ENCODE results near the gene CYP8B1.

Gene CYP8B1

GRCh38 chr3:42875325-42876151 lies at the start of gene CYP8B1:
Gene CYP8B1 (minus strand): TSS chr3:42875879. CDS start chr3:42875816, 63 bp downstream.
- no peak for DNase-seq

GRCh38 chr3:42923606-42924005 lies 47.9 kb upstream of the CYP8B1 start:
- DNase-seq: no peak

- DNase-seq: no peak
Observed at GRCh38 chr3:42914771-42915515, 39.3 kb upstream of the CYP8B1 start.

- no peak for DNase-seq
Observed at GRCh38 chr3:42911551-42911950, 35.9 kb upstream of the CYP8B1 start.

GRCh38 chr3:42908675-42909074 lies 33.0 kb upstream of the CYP8B1 start:
- no peak for DNase-seq

- DNase-seq: no peak
Observed at GRCh38 chr3:42906848-42907183, 31.1 kb upstream of the CYP8B1 start.

- no peak for DNase-seq
Observed at GRCh38 chr3:42906070-42906847, 30.6 kb upstream of the CYP8B1 start, which contains the start of gene ZNF662. Gene ZNF662 (plus strand): TSS chr3:42906142. CDS start chr3:42908115, 1,973 bp downstream.

- no peak for DNase-seq
Observed at GRCh38 chr3:42905740-42906069, 30.0 kb upstream of the CYP8B1 start.

GRCh38 chr3:42904076-42904475 lies 28.4 kb upstream of the CYP8B1 start:
- DNase-seq: no peak

- no peak for DNase-seq
Observed at GRCh38 chr3:42902257-42902656, 26.6 kb upstream of the CYP8B1 start.

GRCh38 chr3:42901073-42901415 lies 25.4 kb upstream of the CYP8B1 start:
- DNase-seq: no peak

GRCh38 chr3:42900226-42901072 lies 24.8 kb upstream of the CYP8B1 start:
- DNase-seq: no peak

GRCh38 chr3:42898896-42899675 lies 23.4 kb upstream of the CYP8B1 start:
- DNase-seq: no peak

- no peak for DNase-seq
Observed at GRCh38 chr3:42895580-42895868, 19.8 kb upstream of the CYP8B1 start.

- DNase-seq: no peak
Observed at GRCh38 chr3:42894698-42895579, 19.3 kb upstream of the CYP8B1 start.

- no peak for DNase-seq
Observed at GRCh38 chr3:42892807-42893206, 17.1 kb upstream of the CYP8B1 start.

GRCh38 chr3:42892169-42892568 lies 16.5 kb upstream of the CYP8B1 start:
- no peak for DNase-seq

- DNase-seq: no peak
Observed at GRCh38 chr3:42891042-42891441, 15.4 kb upstream of the CYP8B1 start.

- DNase-seq: no peak
Observed at GRCh38 chr3:42887084-42887483, 11.4 kb upstream of the CYP8B1 start.

- DNase-seq: no peak
Observed at GRCh38 chr3:42886294-42886822, 10.7 kb upstream of the CYP8B1 start.

GRCh38 chr3:42884324-42884723 lies 8.6 kb upstream of the CYP8B1 start:
- DNase-seq: no peak

Data from activated effector memory CD4-positive, alpha-beta T cell treated with Interleukin-2 at 50 U/mL for 16 hours (primary cell).